Left colon (tissue), 2 donors: Measurements from ENCODE around the gene CEP85L. TPM values are rescaled to one million over a fixed set of nuclear protein-coding genes. Genes with fewer than 3 reads are reported as not detected.

ENCODE experiments used
- ATAC-seq: fragments of 200-7000 bp; cut with Tn5 transposase; one replicate; pipeline ENCODE4 v1.9.1; 2020; ENCODE audit warnings: mild to moderate bottlenecking, moderate library complexity
- DNase-seq, 2 donors: peaks; one replicate each; pipeline ENCODE4 v3.0.0-alpha.2; 2020
- intact Hi-C, 2 donors: fragments of 100-400 bp; cut with DNase I in 1 of 2; cut with micrococcal nuclease in 1 of 2; formaldehyde crosslinking; loops; one replicate each; pipeline versions ENCODE4 v1.11.2 to v1.14.0; 2022; cut with DNase I, micrococcal nuclease
- total RNA-seq, 2 donors: library from RNA; stranded (reverse); fragmentation: NEBNext Ultra II Directional; extraction: Animal tissue kit (Norgen Biotek cat#: 25700); gene quantifications; one replicate each; pipeline ENCODE4 v1.2.1, GENCODE V29; 2021
- donor health status: DM: no; HTN: no; CAD: no.
- donor health status: DM: yes; HTN: yes; CAD: no.

Gene CEP85L
- total RNA-seq, 2 donors from 2014 or later = 2.7 to 6.2 TPM

GRCh38 chr6:118663993-118664985 lies 12.9 kb upstream of the CEP85L start:
- intact Hi-C loops = no loop called here
- no peak for ATAC-seq
- DNase-seq = no peak

- ATAC-seq (no peak), DNase-seq (no peak)
- intact Hi-C loops = no loop called here
Observed at GRCh38 chr6:118661831-118662230, 10.4 kb upstream of the CEP85L start.

- intact Hi-C loops = no loop called here
- no peak for ATAC-seq
- peak in 1 of 2 donors; percentile 16 for DNase-seq
Observed at GRCh38 chr6:118660218-118660569, 8.8 kb upstream of the CEP85L start.

- intact Hi-C loops = no loop called here
- DNase-seq (peak in 1 of 2 donors; percentile 20), ATAC-seq (no peak)
Observed at GRCh38 chr6:118659513-118660217, 8.3 kb upstream of the CEP85L start.

- no peak for DNase-seq
- ATAC-seq = no peak
- intact Hi-C loops = no loop called here
Observed at GRCh38 chr6:118656847-118657451, 5.6 kb upstream of the CEP85L start.

- intact Hi-C loops = no loop called here
- DNase-seq (no peak), ATAC-seq (no peak)
Observed at GRCh38 chr6:118652051-118652615, 742 bp upstream of the CEP85L start.

GRCh38 chr6:118650582-118651281 lies 659 bp downstream of the CEP85L start:
- intact Hi-C loops = no loop called here
- DNase-seq = peak; percentile 33 to 56
- peak; percentile 61 for ATAC-seq

- no peak for DNase-seq
- intact Hi-C loops = no loop called here
- ATAC-seq = no peak
Observed at GRCh38 chr6:118649918-118650581, 1.3 kb downstream of the CEP85L start.

- DNase-seq (no peak), ATAC-seq (no peak)
- intact Hi-C loops = no loop called here
Observed at GRCh38 chr6:118648866-118649554, 2.4 kb downstream of the CEP85L start.

GRCh38 chr6:118646977-118647376 lies 4.4 kb downstream of the CEP85L start:
- DNase-seq (no peak), ATAC-seq (no peak)
- intact Hi-C loops = no loop called here

GRCh38 chr6:118645395-118645794 lies 6.0 kb downstream of the CEP85L start:
- ATAC-seq = no peak
- no peak for DNase-seq
- intact Hi-C loops = no loop called here

- intact Hi-C loops = no loop called here
- no peak for DNase-seq
- no peak for ATAC-seq
Observed at GRCh38 chr6:118644007-118644406, 7.4 kb downstream of the CEP85L start.

- no peak for ATAC-seq
- no peak for DNase-seq
- intact Hi-C loops = no loop called here
Observed at GRCh38 chr6:118641042-118641441, 10.3 kb downstream of the CEP85L start.

GRCh38 chr6:118639054-118639964 lies 12.1 kb downstream of the CEP85L start:
- no peak for DNase-seq
- ATAC-seq = no peak
- intact Hi-C loops = no loop called here

- DNase-seq = no peak
- no peak for ATAC-seq
- intact Hi-C loops = no loop called here
Observed at GRCh38 chr6:118638288-118638687, 13.1 kb downstream of the CEP85L start.

- ATAC-seq (no peak), DNase-seq (no peak)
- intact Hi-C loops = no loop called here
Observed at GRCh38 chr6:118635909-118636735, 15.3 kb downstream of the CEP85L start.
